ENCODE results near the gene LARGE2. TPM values are rescaled to one million over a fixed set of nuclear protein-coding genes. Genes with fewer than 3 reads are reported as not detected.

The LARGE2 gene
- total and polyA plus RNA-seq, 10 of the 15 experiments (the other 5 are each of a cell fraction or from before 2014, with no cell fraction given), result 0.03 to 0.41 (median 0.19) TPM; not detected in 6

- TF ChIP-seq PAX5 (IDR thresholded peaks at IDR 0.05; ENCODE audit: borderline replicate concordance, low read depth, low read length) (no peak), RELA (IDR thresholded peaks at IDR 0.05; ENCODE audit: borderline replicate concordance, partially characterized antibody) (no peak), HDAC2 (IDR thresholded peaks at IDR 0.05) (no peak), BCL11A (IDR thresholded peaks at IDR 0.05; ENCODE audit: low read depth, low read length) (no peak), CEBPZ (IDR thresholded peaks at IDR 0.05; ENCODE audit: low read depth, low read length) (no peak), CHD4 (IDR thresholded peaks at IDR 0.05) (no peak), DPF2 (IDR thresholded peaks at IDR 0.05) (no peak)
Observed at GRCh38 chr11:45925550-45925949, 3.1 kb downstream of the LARGE2 start (continued).

- no peak overlapping the region for H3K27ac ChIP-seq (ENCODE audit: control insufficient read depth, insufficient read depth)
- intact Hi-C loops (cut with micrococcal nuclease; ENCODE audit: unreplicated experiment), result no loop called here
- WGBS (ENCODE audit: insufficient coverage, insufficient replicate concordance, low lambda C conversion rate, missing lambda C conversion rate), result 63% methylated on average over 12 of the region's 12 CpGs
- no peaks in the 10 kb centered on the region for H3K79me2 ChIP-seq (ENCODE audit: control insufficient read depth, insufficient read depth, low read length)
- H4K20me1 ChIP-seq (ENCODE audit: control insufficient read depth, insufficient read depth), result no peaks in the 10 kb centered on the region
- in situ Hi-C loops (cut with MboI), result no loop called here
- no peak for ATAC-seq
- H3K36me3 ChIP-seq (ENCODE audit: control insufficient read depth in 2 of 2, insufficient read depth in 2 of 2, low read length in 1 of 2), result no peaks in the 10 kb centered on the region
- H3K9ac ChIP-seq (ENCODE audit: control insufficient read depth, insufficient read depth, low read length), result no peak overlapping the region
- H2AFZ ChIP-seq (ENCODE audit: control insufficient read depth, low read depth, low read length), result no peak overlapping the region
- no peak for FAIRE-seq
- RAD21 ChIA-PET (ENCODE audit: unreplicated experiment), result no interaction called here
- BruUV-seq (replicated peaks), result no TSS peak
- no peak for TF ChIP-seq IRF3 (IDR thresholded peaks at IDR 0.05)
- no peak for TF ChIP-seq SPI1 (IDR thresholded peaks at IDR 0.05; ENCODE audit: borderline replicate concordance, insufficient read depth, low read depth, low read length)
- no peak for TF ChIP-seq KDM1A (IDR thresholded peaks at IDR 0.05; ENCODE audit: borderline replicate concordance)
- no peak for TF ChIP-seq NRF1 (conservative IDR thresholded peaks at IDR 0.05; ENCODE audit: low read depth, low read length)
- no peak for TF ChIP-seq EGR1 (IDR thresholded peaks at IDR 0.05; ENCODE audit: borderline replicate concordance in 1 of 2, low read depth in 2 of 2, low read length in 2 of 2)
- no peak overlapping the region for H3K4me3 ChIP-seq
- POLR2A ChIA-PET, result no interaction called here
- CTCF ChIA-PET, result interaction anchor here (0.8 to 1.5 kb wide), 3 partner anchors 9 to 83 kb away, joined by 3 to 7 read pairs (median 3); no protein-coding TSS in a partner anchor
- no peaks in the 10 kb centered on the region; the same call in 2 of the 3 replicates for H3K9me3 ChIP-seq (replicated peaks; ENCODE audit: control insufficient read depth, insufficient read depth, low read length)
- H3K4me2 ChIP-seq (ENCODE audit: control insufficient read depth, insufficient read depth), result no peak overlapping the region
- H3K27me3 ChIP-seq (replicated peaks in 1 of 2; ENCODE audit: control insufficient read depth in 2 of 2, insufficient read depth in 2 of 2, low read length in 1 of 2), result peaks cover 6 to 18% of the 10 kb centered on the region in 2 experiments; a peak in 3 of 4 replicates
- no peak for DNase-seq (ENCODE audit: low read depth, low spot score)
- H3K4me1 ChIP-seq (ENCODE audit: control insufficient read depth, insufficient read depth, low read length), result peaks cover 18% of the 10 kb centered on the region
- SMC1A ChIA-PET (ENCODE audit: uncharacterized antibody, unreplicated experiment), result interaction anchor here (0.6 kb wide), 1 partner anchor 9 kb away, joined by 3 read pairs; no protein-coding TSS in a partner anchor
Observed at GRCh38 chr11:45926001-45926401, 3.5 kb downstream of the LARGE2 start.

Measured in GM12878 (cell line).